H1 (cell line): ENCODE results near the gene DRAP1. TPM values are rescaled to one million over a fixed set of nuclear protein-coding genes. Genes with fewer than 3 reads are reported as not detected.

Experiments
- NANOG ChIP-seq: IDR thresholded peaks from 2 replicates; pipeline ENCODE4 v1.6.1; 2011; ENCODE audit warnings: low read length, low read depth, mild to moderate bottlenecking, inconsistent platforms; ENCODE audit not compliant: insufficient read depth, poor library complexity, severe bottlenecking
- RFX5 ChIP-seq: IDR thresholded peaks from 2 replicates; pipeline ENCODE4 v1.6.1; 2011; ENCODE audit warnings: low read depth, low read length, improper control_type of control experiment, borderline replicate concordance
- SAP30 ChIP-seq: fragments of 300-600 bp; sonication (generic); IDR thresholded peaks from 2 replicates; pipeline ENCODE4 v1.7.1; 2012; ENCODE audit warnings: low read length, moderate library complexity, mild to moderate bottlenecking, inconsistent platforms; ENCODE audit not compliant: insufficient read depth, insufficient replicate concordance
- SIRT6 ChIP-seq: IDR thresholded peaks from one replicate; pipeline ENCODE4 v1.7.1; 2012; ENCODE audit warnings: low read length, inconsistent platforms
- SRF ChIP-seq: IDR thresholded peaks from 2 replicates; pipeline ENCODE4 v1.6.1; 2011; ENCODE audit warnings: mild to moderate bottlenecking, low read depth, low read length, moderate library complexity
- polyA plus RNA-seq, 7 experiments: library from polyadenylated mRNA; depleted of rRNA in 3 of 7; stranded (reverse) in 5 of 7; unstranded in 2 of 7; fragments of >200 nt in 5 of 7; fragments of 200-250 nt in 2 of 7; gene quantifications; 1 replicate in 5 of 7; 2 replicates in 1 of 7; 4 replicates in 1 of 7; pipeline versions ENCODE4 v1.2.1 to v1.2.3, GENCODE V29; 2011 to 2013; ENCODE audit warnings: missing spikeins in 2 of 7, mixed read lengths in 2 of 7
- total RNA-seq: library from RNA; stranded (reverse); fragmentation: NEBNext Ultra II Directional; extraction: Animal tissue kit (Norgen Biotek cat#: 25700); gene quantifications from 2 replicates; pipeline ENCODE4 v1.2.1, GENCODE V29; 2021

Gene DRAP1
- total and polyA plus RNA-seq, 2 of the 8 experiments (the other 6 are each of a cell fraction or from before 2014, with no cell fraction given): 62.5 to 98.7 TPM

GRCh38 chr11:65968600-65969482 lies 49.6 kb downstream of the DRAP1 start (continued):
- no peak for TF ChIP-seq NANOG
- no peak for TF ChIP-seq SAP30
- TF ChIP-seq RFX5: no peak
- no peak for TF ChIP-seq SRF
- TF ChIP-seq SIRT6: no peak

Other genes starting within 250 kb of the DRAP1 start
- 36.4 and 37.4 TPM in 2 replicates for gene KAT5, start 207.2 kb upstream of the DRAP1 start, total RNA-seq
- gene KAT5, start 207.2 kb upstream of the DRAP1 start, polyA plus RNA-seq (2011; rRNA removed): 26.7 and 35.0 TPM in 2 replicates
- 37.9 and 40.2 TPM in 2 replicates for gene RNASEH2C, start 198.6 kb upstream of the DRAP1 start, total RNA-seq
- gene RNASEH2C, start 198.6 kb upstream of the DRAP1 start, polyA plus RNA-seq (2011; rRNA removed): 60.3 and 74.8 TPM in 2 replicates
- gene AP5B1, start 138.4 kb upstream of the DRAP1 start, total RNA-seq: 9.9 and 10.0 TPM in 2 replicates
- 7.6 and 10.3 TPM in 2 replicates for gene AP5B1, start 138.4 kb upstream of the DRAP1 start, polyA plus RNA-seq (2011; rRNA removed)
- 3.3 and 3.4 TPM in 2 replicates for gene OVOL1, start 132.4 kb upstream of the DRAP1 start, total RNA-seq
- gene OVOL1, start 132.4 kb upstream of the DRAP1 start, polyA plus RNA-seq (2011; rRNA removed): 2.6 and 3.3 TPM in 2 replicates
- gene SNX32, start 85.5 kb upstream of the DRAP1 start, total RNA-seq: 1.1 and 2.2 TPM in 2 replicates
- 0.76 and 1.4 TPM in 2 replicates for gene SNX32, start 85.5 kb upstream of the DRAP1 start, polyA plus RNA-seq (2011; rRNA removed)
- 1,252 and 1,270 TPM in 2 replicates for gene CFL1, start 61.2 kb upstream of the DRAP1 start, total RNA-seq
- 1,365 and 1,809 TPM in 2 replicates for gene CFL1, start 61.2 kb upstream of the DRAP1 start, polyA plus RNA-seq (2011; rRNA removed)
- 30.2 and 36.0 TPM in 2 replicates for gene MUS81, start 59.0 kb upstream of the DRAP1 start, total RNA-seq
- gene MUS81, start 59.0 kb upstream of the DRAP1 start, polyA plus RNA-seq (2011; rRNA removed): 31.5 and 44.1 TPM in 2 replicates
- 8.8 and 9.7 TPM in 2 replicates for gene EFEMP2, start 46.6 kb upstream of the DRAP1 start, total RNA-seq
- 17.2 and 24.2 TPM in 2 replicates for gene EFEMP2, start 46.6 kb upstream of the DRAP1 start, polyA plus RNA-seq (2011; rRNA removed)
- not detected in 2 replicates for gene CTSW, start 39.6 kb upstream of the DRAP1 start, total RNA-seq
- not detected in 2 replicates for gene CTSW, start 39.6 kb upstream of the DRAP1 start, polyA plus RNA-seq (2011; rRNA removed)
- gene FIBP, start 31.0 kb upstream of the DRAP1 start, total RNA-seq: 74.3 and 79.9 TPM in 2 replicates
- gene FIBP, start 31.0 kb upstream of the DRAP1 start, polyA plus RNA-seq (2011; rRNA removed): 173 and 184 TPM in 2 replicates
- 30.8 and 33.3 TPM in 2 replicates for gene CCDC85B, start 28.8 kb upstream of the DRAP1 start, total RNA-seq
- 19.8 and 40.6 TPM in 2 replicates for gene CCDC85B, start 28.8 kb upstream of the DRAP1 start, polyA plus RNA-seq (2011; rRNA removed)
- gene FOSL1, start 19.0 kb upstream of the DRAP1 start, total RNA-seq: 6.3 and 7.5 TPM in 2 replicates
- 7.2 and 11.6 TPM in 2 replicates for gene FOSL1, start 19.0 kb upstream of the DRAP1 start, polyA plus RNA-seq (2011; rRNA removed)
- 24.0 and 24.1 TPM in 2 replicates for gene C11orf68, start 364 bp upstream of the DRAP1 start, total RNA-seq
- gene C11orf68, start 364 bp upstream of the DRAP1 start, polyA plus RNA-seq (2011; rRNA removed): 51.2 and 68.5 TPM in 2 replicates
- 1.3 and 1.9 TPM in 2 replicates for gene TSGA10IP, start 26.1 kb downstream of the DRAP1 start, total RNA-seq
- 6.0 and 8.2 TPM in 2 replicates for gene TSGA10IP, start 26.1 kb downstream of the DRAP1 start, polyA plus RNA-seq (2011; rRNA removed)
- 46.1 and 48.5 TPM in 2 replicates for gene SART1, start 42.3 kb downstream of the DRAP1 start, total RNA-seq
- gene SART1, start 42.3 kb downstream of the DRAP1 start, polyA plus RNA-seq (2011; rRNA removed): 9.7 and 22.4 TPM in 2 replicates
- gene EIF1AD, start 82.7 kb downstream of the DRAP1 start, total RNA-seq: 35.8 and 39.9 TPM in 2 replicates
- 29.5 and 32.6 TPM in 2 replicates for gene EIF1AD, start 82.7 kb downstream of the DRAP1 start, polyA plus RNA-seq (2011; rRNA removed)
- 330 and 345 TPM in 2 replicates for gene BANF1, start 83.1 kb downstream of the DRAP1 start, total RNA-seq
- gene BANF1, start 83.1 kb downstream of the DRAP1 start, polyA plus RNA-seq (2011; rRNA removed): 467 and 516 TPM in 2 replicates
- 1.6 and 1.8 TPM in 2 replicates for gene CST6, start 92.6 kb downstream of the DRAP1 start, total RNA-seq
- 7.6 and 8.6 TPM in 2 replicates for gene CST6, start 92.6 kb downstream of the DRAP1 start, polyA plus RNA-seq (2011; rRNA removed)
- not detected in 2 replicates for gene CATSPER1, start 107.1 kb downstream of the DRAP1 start, total RNA-seq
- not detected in 2 replicates for gene CATSPER1, start 107.1 kb downstream of the DRAP1 start, polyA plus RNA-seq (2011; rRNA removed)
- 21.1 and 21.4 TPM in 2 replicates for gene GAL3ST3, start 129.7 kb downstream of the DRAP1 start, total RNA-seq
- gene GAL3ST3, start 129.7 kb downstream of the DRAP1 start, polyA plus RNA-seq (2011; rRNA removed): 21.1 and 35.0 TPM in 2 replicates
- 231 and 237 TPM in 2 replicates for gene SF3B2, start 132.9 kb downstream of the DRAP1 start, total RNA-seq
- 182 and 270 TPM in 2 replicates for gene SF3B2, start 132.9 kb downstream of the DRAP1 start, polyA plus RNA-seq (2011; rRNA removed)
- gene PACS1, start 150.8 kb downstream of the DRAP1 start, total RNA-seq: 34.4 and 36.0 TPM in 2 replicates
- gene PACS1, start 150.8 kb downstream of the DRAP1 start, polyA plus RNA-seq (2011; rRNA removed): 11.5 and 20.4 TPM in 2 replicates